Measurements from ENCODE around the gene DPCD.

DNA sequence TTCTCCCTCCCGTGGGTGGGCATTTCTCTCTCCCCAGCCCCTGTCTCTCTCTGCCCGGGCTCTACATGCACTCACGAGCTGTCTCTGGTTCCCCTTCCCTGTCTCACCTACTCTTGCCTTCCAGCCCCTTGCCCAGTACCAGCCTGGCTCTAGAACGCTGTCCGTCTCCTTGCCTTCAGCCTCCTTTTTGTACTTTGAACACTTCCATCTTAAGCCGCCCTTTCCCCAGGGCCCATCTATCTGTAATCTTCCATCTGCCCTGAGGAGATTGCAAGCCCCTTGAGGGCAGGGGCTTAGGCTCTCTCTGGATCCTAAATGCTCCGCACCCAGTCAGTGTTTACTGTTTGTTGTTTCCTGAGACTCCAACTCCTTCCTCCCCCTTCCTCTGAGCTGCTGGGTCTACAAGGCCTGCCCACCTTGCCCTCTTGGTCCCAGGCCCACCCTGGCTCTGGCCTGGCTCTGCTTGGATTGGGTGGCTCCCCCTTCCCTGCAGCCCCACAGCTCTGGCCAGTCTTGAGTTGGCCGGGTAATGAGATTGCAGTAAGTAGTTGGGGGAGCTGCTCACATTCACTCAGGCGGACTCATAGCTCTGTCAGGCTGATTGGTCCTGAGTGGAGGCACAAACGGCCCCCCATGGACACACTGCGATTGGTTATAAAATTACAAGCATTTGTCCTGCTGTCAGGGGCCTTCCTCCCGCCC is 28.4 kb upstream of the DPCD start:
- TF ChIP-seq SUZ12 (IDR thresholded peaks at IDR 0.05; ENCODE audit: unreplicated experiment): no peak
- no peak for TF ChIP-seq SIN3A (IDR thresholded peaks at IDR 0.05; ENCODE audit: low read depth, low read length)
- TF ChIP-seq, protein P1, sequence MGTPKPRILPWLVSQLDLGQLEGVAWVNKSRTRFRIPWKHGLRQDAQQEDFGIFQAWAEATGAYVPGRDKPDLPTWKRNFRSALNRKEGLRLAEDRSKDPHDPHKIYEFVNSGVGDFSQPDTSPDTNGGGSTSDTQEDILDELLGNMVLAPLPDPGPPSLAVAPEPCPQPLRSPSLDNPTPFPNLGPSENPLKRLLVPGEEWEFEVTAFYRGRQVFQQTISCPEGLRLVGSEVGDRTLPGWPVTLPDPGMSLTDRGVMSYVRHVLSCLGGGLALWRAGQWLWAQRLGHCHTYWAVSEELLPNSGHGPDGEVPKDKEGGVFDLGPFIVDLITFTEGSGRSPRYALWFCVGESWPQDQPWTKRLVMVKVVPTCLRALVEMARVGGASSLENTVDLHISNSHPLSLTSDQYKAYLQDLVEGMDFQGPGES (IDR thresholded peaks at IDR 0.05): no peak
- TF ChIP-seq, protein P2, sequence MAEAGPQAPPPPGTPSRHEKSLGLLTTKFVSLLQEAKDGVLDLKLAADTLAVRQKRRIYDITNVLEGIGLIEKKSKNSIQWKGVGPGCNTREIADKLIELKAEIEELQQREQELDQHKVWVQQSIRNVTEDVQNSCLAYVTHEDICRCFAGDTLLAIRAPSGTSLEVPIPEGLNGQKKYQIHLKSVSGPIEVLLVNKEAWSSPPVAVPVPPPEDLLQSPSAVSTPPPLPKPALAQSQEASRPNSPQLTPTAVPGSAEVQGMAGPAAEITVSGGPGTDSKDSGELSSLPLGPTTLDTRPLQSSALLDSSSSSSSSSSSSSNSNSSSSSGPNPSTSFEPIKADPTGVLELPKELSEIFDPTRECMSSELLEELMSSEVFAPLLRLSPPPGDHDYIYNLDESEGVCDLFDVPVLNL (IDR thresholded peaks at IDR 0.05; ENCODE audit: low read depth, low read length): no peak
- TF ChIP-seq, protein P3, sequence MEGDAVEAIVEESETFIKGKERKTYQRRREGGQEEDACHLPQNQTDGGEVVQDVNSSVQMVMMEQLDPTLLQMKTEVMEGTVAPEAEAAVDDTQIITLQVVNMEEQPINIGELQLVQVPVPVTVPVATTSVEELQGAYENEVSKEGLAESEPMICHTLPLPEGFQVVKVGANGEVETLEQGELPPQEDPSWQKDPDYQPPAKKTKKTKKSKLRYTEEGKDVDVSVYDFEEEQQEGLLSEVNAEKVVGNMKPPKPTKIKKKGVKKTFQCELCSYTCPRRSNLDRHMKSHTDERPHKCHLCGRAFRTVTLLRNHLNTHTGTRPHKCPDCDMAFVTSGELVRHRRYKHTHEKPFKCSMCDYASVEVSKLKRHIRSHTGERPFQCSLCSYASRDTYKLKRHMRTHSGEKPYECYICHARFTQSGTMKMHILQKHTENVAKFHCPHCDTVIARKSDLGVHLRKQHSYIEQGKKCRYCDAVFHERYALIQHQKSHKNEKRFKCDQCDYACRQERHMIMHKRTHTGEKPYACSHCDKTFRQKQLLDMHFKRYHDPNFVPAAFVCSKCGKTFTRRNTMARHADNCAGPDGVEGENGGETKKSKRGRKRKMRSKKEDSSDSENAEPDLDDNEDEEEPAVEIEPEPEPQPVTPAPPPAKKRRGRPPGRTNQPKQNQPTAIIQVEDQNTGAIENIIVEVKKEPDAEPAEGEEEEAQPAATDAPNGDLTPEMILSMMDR (IDR thresholded peaks at IDR 0.05 in 2 of 3, conservative IDR thresholded peaks at IDR 0.05 in 1 of 3; ENCODE audit: control insufficient read depth in 2 of 3, extremely low read depth in 1 of 3, insufficient read depth in 1 of 3, low read depth in 3 of 3, low read length in 3 of 3): no peak
- no peak for TF ChIP-seq NR2C1 (IDR thresholded peaks at IDR 0.05)
- no peak for TF ChIP-seq NFYA (IDR thresholded peaks at IDR 0.05; ENCODE audit: borderline replicate concordance, low read depth, low read length)

All from GM12878 (cell line).